ENCODE results near the gene ELOF1. TPM values are rescaled to one million over a fixed set of nuclear protein-coding genes. Genes with fewer than 3 reads are reported as not detected.

ELOF1 gene
- total RNA-seq, 1 experiment from 2014 or later: 72.1 TPM

DNA sequence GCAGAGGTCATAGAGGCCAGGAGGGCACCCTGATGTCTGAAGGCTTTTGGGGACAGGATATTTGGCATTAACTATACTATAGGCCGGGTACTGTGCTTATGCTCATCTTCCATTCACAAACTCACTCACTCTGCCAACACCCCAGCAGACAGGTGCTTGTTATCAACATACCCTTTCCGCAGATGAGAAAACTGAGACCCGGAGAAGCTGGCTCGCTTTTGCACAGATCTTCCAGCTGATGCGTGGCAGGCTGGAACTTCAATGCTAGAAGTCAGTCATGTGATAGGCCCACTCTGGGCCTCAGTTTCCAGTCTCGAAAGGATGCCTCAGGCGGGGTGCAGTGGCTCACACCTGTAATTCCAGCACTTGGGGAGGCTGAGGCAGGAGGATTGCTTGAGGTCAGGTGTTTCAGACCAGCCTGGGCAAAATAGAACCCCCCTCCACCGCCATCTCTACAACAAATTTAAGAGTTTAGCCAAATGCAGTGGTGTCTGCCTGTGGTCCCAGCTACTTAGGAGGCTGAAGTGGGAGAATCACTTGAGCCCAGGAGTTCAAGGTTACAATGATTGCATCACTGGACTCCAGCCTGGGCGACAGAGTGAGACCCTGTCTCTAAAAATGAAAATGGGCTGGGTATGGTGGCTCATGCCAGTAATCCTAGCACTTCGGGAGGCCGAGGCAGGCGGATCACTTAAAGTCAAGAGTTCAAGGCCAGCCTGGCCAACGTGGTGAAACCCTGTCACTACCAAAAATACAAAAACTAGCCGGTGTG is 10.9 kb downstream of the ELOF1 start:
- peaks cover 11% of the 10 kb centered on the region for H3K27me3 Mint-ChIP-seq (ENCODE audit: insufficient read depth, unreplicated experiment)
- ChIA-PET POLR2A (interaction anchor here (1.3 kb wide), 1 partner anchor 11 kb away, joined by 4 read pairs; the partner anchor contains the start of gene ELOF1), CTCF (interaction anchor here (1.0 kb wide), 1 partner anchor 13 kb away, joined by 3 read pairs; no protein-coding TSS in a partner anchor)
- peaks cover 5% of the 10 kb centered on the region for H3K36me3 Mint-ChIP-seq (ENCODE audit: insufficient read depth, unreplicated experiment)
- no peak overlapping the region for H3K27ac Mint-ChIP-seq (ENCODE audit: low read depth, unreplicated experiment)
- intact Hi-C loops (cut with micrococcal nuclease): no loop called here
- TF ChIP-seq, protein P1, sequence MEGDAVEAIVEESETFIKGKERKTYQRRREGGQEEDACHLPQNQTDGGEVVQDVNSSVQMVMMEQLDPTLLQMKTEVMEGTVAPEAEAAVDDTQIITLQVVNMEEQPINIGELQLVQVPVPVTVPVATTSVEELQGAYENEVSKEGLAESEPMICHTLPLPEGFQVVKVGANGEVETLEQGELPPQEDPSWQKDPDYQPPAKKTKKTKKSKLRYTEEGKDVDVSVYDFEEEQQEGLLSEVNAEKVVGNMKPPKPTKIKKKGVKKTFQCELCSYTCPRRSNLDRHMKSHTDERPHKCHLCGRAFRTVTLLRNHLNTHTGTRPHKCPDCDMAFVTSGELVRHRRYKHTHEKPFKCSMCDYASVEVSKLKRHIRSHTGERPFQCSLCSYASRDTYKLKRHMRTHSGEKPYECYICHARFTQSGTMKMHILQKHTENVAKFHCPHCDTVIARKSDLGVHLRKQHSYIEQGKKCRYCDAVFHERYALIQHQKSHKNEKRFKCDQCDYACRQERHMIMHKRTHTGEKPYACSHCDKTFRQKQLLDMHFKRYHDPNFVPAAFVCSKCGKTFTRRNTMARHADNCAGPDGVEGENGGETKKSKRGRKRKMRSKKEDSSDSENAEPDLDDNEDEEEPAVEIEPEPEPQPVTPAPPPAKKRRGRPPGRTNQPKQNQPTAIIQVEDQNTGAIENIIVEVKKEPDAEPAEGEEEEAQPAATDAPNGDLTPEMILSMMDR (IDR thresholded peaks at IDR 0.05; ENCODE audit: unreplicated experiment): no peak
- no peak overlapping the region for H3K4me3 Mint-ChIP-seq (ENCODE audit: unreplicated experiment)
- BruUV-seq (replicated peaks): no TSS peak
- no peaks in the 10 kb centered on the region for H3K9me3 Mint-ChIP-seq (ENCODE audit: unreplicated experiment)
- peaks cover 9% of the 10 kb centered on the region for H3K4me1 Mint-ChIP-seq (ENCODE audit: insufficient read depth, unreplicated experiment)
- DNase-seq (ENCODE audit: unreplicated experiment): no peak

DNA sequence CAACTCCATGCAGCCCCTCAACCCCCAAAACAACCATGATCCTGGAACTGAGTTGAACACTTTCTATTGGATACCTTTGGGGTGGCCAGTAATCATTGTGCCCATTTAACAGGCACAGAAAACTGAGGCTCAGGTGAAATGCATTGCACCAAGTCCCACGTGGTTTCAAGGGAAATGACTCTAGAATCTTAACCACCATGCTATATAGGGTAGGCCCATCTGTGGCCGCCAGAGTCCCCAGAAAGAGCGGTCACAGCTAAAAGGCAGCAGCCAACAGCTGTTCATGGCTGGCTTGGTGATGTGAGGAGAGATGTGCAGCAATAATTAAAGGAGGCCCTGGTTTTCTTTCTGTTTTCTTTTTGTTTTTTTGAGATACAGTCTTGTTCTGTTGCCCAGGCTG is 17.8 kb downstream of the ELOF1 start:
- no peak overlapping the region for H3K4me3 Mint-ChIP-seq (ENCODE audit: unreplicated experiment)
- TF ChIP-seq, protein P1 (IDR thresholded peaks at IDR 0.05; ENCODE audit: unreplicated experiment): no peak
- H3K4me1 Mint-ChIP-seq (ENCODE audit: insufficient read depth, unreplicated experiment): peaks cover 9% of the 10 kb centered on the region
- H3K27ac Mint-ChIP-seq (ENCODE audit: low read depth, unreplicated experiment): no peak overlapping the region
- no TSS peak for BruUV-seq (replicated peaks)
- no peaks in the 10 kb centered on the region for H3K9me3 Mint-ChIP-seq (ENCODE audit: unreplicated experiment)
- ChIA-PET CTCF (interaction anchor here (0.6 to 0.9 kb wide), 2 partner anchors 136 to 257 kb away, joined by 3 read pairs; partner anchors contain the start of gene ZNF491), POLR2A (no interaction called here)
- H3K27me3 Mint-ChIP-seq (ENCODE audit: insufficient read depth, unreplicated experiment): peaks cover 11% of the 10 kb centered on the region
- intact Hi-C loops (cut with micrococcal nuclease): no loop called here
- no peaks in the 10 kb centered on the region for H3K36me3 Mint-ChIP-seq (ENCODE audit: insufficient read depth, unreplicated experiment)
- no peak for DNase-seq (ENCODE audit: unreplicated experiment)

DNA sequence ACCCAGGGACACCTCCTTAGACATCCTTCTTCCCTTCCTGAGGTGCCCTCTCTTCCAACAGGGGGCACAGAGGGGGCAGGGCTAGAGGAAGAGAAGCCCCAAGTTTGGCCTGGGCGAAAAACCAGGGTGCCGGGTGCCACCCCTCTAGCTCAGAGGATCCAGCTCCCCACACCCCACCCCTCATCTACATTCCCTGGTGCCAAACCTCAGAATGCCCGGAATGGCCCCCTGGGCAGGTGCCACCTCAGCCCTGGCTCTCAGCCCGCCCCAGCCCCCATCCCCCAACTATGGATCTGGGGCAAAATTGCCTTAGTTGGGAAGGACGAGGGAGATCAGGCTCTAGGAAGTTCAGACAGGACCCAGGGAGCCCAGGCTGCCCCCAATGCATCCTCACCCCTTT is 18.4 kb downstream of the ELOF1 start:
- intact Hi-C loops (cut with micrococcal nuclease): no loop called here
- Mint-ChIP-seq H3K4me1 (ENCODE audit: insufficient read depth, unreplicated experiment) (peaks cover 5% of the 10 kb centered on the region), H3K9me3 (ENCODE audit: unreplicated experiment) (no peaks in the 10 kb centered on the region), H3K27me3 (ENCODE audit: insufficient read depth, unreplicated experiment) (peaks cover 11% of the 10 kb centered on the region), H3K27ac (ENCODE audit: low read depth, unreplicated experiment) (no peak overlapping the region), H3K4me3 (ENCODE audit: unreplicated experiment) (no peak overlapping the region), H3K36me3 (ENCODE audit: insufficient read depth, unreplicated experiment) (no peaks in the 10 kb centered on the region)
- no TSS peak for BruUV-seq (replicated peaks)
- TF ChIP-seq, protein P1 (IDR thresholded peaks at IDR 0.05; ENCODE audit: unreplicated experiment): no peak
- POLR2A ChIA-PET: no interaction called here
- CTCF ChIA-PET: interaction anchor here (0.6 kb wide), 1 partner anchor 257 kb away, joined by 3 read pairs; the partner anchor contains the start of gene ZNF491
- DNase-seq (ENCODE audit: unreplicated experiment): no peak

DNA sequence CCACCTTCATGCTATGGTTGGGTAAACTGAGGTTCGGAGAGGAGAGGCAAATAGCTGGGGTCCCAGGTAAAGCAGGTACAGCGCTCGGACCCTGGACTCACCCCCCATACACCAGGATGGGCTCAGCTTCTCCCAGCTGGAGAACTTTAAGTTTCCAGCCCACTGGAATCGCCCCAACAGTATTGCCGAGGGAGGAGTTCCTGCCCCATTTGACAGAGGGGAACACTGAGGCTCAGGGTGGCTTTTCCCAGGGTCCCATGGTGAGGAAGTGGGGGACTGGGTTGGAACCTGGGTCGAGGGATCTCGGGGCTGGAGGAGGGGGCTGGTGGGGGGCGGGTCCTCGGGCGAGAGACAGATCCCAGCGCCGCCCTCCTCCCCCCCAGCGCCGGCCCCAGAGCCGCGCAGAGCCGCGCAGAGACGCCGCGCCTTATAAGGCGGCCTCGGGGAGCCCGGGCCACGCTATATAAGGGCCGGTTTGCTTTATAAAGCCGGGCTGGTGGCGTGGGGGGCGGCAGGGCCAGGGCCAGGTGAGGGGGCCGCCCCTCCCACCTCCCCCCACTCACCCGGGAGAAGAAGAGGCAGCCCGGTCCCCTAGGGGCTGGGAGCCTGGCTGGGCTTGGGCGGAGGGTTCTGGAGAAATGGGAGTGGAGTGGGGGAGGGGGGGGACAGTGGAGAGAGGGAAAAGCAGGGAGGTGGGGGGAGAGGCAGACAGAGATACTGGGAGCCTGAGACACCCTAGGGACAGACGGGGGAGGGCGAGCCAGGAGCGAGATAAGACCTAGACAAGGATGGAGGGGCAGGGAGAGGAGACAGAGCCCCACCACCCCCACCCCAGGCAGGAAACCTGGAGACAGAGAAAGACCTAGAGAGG is 19.3 kb downstream of the ELOF1 start:
- H3K27ac Mint-ChIP-seq (ENCODE audit: low read depth, unreplicated experiment): no peak overlapping the region
- ChIA-PET POLR2A (no interaction called here), CTCF (interaction anchor here (0.6 kb wide), 1 partner anchor 77 kb away, joined by 3 read pairs; no protein-coding TSS in a partner anchor)
- H3K36me3 Mint-ChIP-seq (ENCODE audit: insufficient read depth, unreplicated experiment): no peaks in the 10 kb centered on the region
- intact Hi-C loops (cut with micrococcal nuclease): loop anchor here (10.0 kb wide), 1 partner anchor 45 kb away; no protein-coding TSS in a partner anchor
- H3K4me1 Mint-ChIP-seq (ENCODE audit: insufficient read depth, unreplicated experiment): peaks cover 3% of the 10 kb centered on the region
- no peak for DNase-seq (ENCODE audit: unreplicated experiment)
- no peak overlapping the region for H3K4me3 Mint-ChIP-seq (ENCODE audit: unreplicated experiment)
- no peaks in the 10 kb centered on the region for H3K9me3 Mint-ChIP-seq (ENCODE audit: unreplicated experiment)
- TF ChIP-seq, protein P1 (IDR thresholded peaks at IDR 0.05; ENCODE audit: unreplicated experiment): no peak
- H3K27me3 Mint-ChIP-seq (ENCODE audit: insufficient read depth, unreplicated experiment): peaks cover 2% of the 10 kb centered on the region
- no TSS peak for BruUV-seq (replicated peaks)

Data from MCF 10A (cell line).